HG03159 (cell line): ENCODE measurements around the gene STARD10.
"Not testable (repeated sequence)": the region's sequence is repeated elsewhere in the genome, so short reads cannot be mapped to it uniquely, and the experiment has no call there.

Source experiments
- ATAC-seq: cut with Tn5 transposase; IDR thresholded peaks from one replicate; pipeline ENCODE4 v1.9.1; 2021; ENCODE audit warnings: mild to moderate bottlenecking, moderate library complexity; ENCODE audit not compliant: unreplicated experiment

The STARD10 gene

DNA sequence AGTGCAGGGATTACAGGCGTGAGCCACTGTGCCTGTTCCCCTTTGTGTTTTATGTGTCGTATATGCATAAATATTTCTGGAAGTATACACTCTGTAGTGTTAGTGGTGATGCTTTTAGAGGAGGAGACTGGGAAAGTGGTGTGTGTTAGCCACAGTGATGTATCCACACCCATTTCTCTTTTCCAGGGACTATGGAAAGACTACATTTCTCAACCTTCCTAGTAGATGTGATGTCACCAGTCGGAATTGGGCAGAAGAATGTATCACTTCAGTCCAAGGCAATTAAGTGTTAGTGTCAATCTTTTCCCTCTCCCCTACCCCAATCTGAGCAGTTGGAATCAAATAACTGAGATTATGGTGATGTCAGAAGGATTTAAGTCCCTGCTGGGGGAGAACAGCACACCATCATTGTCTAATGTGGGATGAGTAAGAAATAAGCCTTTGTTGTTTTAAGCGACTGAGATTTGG, 14.5 kb upstream of the STARD10 start:
- ATAC-seq: no peak

DNA sequence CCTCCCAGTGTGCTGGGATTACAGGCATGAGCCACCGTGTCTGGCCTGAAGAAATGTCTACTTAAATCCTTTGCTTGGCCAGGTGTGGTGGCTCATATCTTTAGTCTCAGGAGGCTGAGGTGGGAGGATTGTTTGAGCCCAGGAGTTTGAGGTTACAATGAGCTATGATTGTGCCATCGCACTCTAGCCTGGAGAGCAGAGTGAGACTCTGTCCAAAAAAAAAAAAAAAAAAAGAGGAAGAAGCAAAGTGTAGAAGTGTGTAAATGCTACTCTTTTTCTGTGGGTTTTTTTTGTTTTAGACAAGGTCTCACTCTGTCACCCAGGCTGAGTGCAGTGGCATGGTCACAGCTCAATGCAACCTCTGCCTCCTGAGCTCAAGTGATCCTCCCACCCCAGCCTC, 13.9 kb upstream of the STARD10 start:
- no peak for ATAC-seq

DNA sequence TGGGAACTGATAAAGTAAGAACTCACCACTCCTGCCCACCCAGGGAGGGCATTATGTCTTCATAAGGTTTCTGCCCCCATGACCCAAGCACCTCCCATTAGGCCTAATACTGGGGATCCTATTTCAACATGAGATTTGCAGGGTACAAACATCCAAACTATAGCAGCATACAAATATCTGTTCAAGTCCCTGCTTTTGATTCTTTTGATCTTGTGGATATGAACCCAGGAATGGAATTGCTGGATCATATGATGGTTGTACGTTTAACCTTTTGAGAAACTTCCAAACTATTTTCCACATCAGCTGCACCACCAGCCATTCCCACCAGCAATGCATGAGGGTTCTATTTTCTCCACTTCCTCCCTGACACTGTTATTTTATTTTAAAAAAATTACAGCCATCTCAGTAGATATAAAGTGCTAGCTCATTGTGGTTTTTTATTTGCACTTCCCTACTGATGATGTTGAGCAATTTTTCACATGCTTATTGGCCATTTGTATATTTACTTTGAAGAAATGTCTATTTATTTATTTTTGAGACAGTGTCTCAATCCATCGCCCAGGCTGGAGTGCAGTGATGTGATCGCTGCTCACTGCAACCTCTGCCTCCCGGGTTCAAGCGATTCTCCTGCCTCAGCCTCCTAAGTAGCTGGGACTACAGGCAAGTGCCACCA, 13.3 kb upstream of the STARD10 start:
- no peak for ATAC-seq

DNA sequence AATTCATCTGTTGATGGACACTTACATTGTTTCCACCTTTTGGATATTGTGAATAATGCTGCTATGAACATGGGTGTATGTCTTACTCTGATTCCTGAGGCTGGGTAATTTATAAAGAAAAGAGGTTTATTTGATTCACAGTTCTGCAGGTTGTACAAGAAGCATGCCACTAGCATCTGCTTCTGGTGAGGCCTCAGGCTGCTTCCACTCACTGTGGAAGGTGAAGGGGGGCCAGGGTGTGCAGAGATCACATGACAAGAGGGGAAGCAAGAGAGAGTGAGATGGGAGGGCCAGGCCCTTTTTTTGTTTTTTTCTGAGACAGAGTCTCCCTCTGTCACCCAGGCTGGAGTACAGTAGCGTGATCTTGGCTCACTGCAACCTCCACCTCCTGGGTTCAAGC, 12.5 kb upstream of the STARD10 start:
- not testable (repeated sequence) for ATAC-seq

DNA sequence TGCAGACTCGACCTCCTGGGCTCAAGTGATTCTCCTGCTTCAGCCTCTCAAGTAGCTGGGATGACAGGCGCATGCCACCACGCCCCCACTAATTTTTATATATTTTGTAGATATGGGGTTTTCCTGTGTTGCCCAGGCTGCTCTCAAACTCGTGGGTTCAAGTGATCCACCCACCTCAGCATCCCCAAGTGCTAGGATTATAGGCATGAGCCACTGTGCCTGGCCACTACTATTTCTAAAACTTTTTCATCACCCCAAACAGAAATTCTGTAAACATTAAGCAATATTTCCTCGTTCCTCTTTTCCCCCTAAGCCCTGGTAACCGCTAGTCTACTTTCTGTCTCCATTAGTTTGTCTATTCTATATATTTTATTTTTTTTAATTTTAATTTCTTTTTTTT, 11.4 kb upstream of the STARD10 start:
- no peak for ATAC-seq

DNA sequence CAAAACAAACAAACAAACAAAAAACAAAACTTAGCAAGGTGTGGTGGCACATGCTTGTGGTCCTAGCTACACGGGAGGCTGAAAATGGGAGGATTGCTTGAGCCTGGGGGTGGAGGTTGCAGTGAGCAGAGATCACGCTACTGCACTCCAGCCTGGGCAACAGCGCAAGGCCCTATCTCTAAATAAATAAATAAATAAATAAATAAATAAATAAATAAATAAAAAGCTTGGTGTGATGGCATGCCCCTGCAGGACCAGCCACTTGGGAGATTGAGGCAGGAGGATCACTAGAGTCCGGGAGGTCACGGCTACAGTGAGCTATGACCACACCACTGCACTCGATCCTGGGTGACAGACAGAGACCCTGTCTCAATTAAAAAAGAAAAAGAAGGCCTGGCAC, 9.0 kb upstream of the STARD10 start:
- no peak for ATAC-seq

DNA sequence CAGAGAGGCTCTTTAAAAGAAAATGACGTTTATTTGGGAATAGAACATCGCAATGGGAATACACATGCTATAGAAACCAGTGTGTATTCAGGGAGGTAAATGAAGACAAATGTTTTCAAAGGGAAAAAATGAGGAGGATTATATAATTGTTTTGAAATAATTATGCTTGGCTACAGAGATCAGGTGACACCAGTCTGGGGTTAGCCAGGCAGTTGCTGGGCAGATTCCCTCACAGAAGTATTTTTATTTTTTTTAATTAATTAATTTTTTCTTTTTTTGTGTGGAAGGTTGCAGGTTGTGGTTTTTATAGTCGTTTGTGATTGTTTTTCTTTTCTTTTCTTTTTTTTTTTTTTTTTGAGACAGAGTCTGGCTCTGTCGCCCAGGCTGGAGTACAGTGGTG, 5.6 kb upstream of the STARD10 start:
- no peak for ATAC-seq

DNA sequence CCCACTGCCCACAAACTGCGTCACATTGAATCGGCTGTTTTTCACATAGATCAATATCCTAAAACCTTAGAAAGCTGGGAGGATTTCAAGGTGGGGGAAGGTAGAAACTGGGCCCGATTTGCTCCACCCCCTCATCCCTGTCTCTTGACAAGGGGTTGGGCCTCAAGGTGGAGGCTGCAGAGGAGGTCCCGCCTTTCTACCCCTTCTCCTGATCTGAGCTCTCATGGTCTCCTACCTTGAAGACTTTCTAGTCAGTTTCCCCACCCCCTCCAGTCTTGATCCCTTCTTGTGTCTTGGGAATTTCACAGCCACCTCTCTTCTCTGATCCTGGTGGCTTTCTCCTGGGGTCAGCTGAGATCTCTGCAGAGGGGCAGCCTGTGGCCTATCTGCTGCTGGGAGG, 4.5 kb upstream of the STARD10 start:
- ATAC-seq: no peak

DNA sequence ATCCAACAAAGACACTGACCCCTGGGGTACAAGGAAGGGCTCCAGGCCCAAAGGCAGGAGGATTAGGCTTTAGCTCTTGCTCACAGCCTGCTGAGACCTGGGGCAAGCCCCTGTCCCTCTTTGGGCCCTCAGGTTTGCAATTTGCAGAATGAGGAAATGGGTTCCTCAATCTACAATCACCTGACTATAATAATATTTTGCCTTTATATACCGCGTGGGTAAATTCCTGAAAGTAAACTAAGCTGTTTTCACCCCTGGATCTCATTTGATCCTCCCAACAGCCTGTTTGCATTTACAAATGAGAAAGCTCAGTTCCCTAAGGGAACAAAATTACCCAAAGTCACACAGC, 797 bp downstream of the STARD10 start:
- ATAC-seq: no peak

DNA sequence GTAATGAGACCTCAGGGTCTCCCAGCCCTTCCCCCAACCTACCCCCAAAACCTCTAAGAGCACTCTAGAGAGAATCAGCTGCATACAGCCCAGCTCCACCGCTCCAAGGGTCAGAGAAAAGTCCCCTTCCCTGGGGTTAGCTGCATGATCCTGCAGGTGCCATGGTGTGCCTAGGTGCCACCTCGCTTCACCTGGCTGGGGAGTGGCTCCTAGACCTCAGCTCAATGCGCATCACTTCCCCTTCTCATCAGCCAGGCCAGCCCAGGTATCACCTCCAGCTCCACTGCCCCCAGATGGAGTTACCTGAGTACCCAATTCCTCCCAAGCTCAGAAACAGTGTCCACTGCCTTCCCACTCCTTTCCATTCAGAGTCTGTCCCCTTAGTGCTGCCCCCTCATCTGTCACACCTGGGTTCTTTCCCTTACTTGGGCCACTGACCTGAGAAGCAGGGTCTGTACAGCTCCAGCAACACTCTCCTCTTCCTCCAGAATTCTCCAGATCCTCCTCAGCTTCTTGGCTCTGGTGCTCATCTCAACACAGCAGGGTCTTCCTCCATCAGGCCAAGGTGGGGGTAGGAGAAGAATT, 1.3 kb downstream of the STARD10 start:
- no peak for ATAC-seq

DNA sequence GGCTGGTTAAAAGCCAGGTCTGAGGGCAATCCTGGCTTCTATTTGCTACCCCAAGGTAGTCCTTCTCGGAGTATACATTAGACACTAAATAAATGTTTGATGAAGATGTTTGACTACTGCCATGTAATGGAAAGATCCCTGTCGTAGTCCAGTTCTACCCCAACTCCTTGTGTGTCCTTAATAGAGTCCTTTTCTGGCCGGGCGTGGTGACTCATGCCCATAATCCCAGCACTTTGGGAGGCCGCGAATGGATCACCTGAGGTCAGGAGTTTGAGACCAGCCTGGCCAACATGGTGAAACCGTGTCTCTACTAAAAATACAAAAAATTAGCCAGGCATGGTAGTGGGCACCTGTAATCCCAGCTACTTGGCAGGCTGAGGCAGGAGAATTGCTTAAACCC, 2.6 kb downstream of the STARD10 start:
- not testable (repeated sequence) for ATAC-seq

DNA sequence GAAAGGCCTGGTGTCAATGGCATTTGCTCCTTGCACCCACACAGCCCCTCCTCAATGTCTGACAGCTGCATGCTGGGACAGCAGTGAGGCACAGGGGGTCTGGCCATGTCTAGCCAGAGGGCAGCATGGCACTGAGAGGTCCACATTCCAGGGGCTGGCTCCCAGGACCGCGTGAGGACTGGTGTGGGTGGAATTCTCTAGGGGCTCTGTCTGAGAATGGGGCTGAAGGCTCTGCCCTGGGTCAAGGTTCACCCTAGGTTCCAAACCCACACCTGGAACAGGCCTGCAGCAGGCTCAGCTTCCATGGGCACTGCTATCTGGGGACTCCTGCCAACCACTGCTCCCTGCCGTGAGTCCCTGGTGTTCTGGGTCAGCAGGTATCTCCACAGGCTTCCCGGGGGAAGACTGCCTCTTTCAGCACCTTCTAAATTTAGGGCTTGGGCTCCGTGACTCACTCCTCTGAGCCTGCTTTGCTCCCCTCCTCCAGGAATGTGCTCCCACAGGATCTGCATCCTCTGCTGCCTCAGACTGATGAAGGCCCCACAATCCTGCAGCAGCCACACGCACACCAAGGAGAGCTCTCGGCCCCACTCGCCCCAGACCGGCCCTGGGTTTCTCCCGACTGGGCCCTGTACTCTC, 4.2 kb downstream of the STARD10 start:
- ATAC-seq: no peak

DNA sequence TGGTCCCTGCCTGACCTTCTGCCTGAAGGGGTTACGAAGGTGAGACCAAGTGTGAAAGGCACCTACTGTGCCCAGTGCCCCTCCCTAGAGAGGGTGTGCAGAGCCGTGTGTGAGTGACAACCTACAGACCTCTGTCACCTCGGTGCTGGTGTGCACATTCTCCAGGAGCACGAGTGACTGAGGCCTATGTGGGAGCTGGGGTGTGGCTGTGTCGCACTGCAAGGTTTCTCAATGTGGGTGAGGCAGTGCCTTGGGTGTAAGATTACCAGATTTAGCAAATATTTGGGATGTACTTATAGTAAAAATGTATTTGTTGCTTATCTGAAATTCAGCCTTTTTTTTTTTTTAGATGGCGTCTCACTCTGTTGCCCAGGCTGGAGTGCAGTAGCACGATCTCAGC, 5.6 kb downstream of the STARD10 start:
- ATAC-seq: no peak

DNA sequence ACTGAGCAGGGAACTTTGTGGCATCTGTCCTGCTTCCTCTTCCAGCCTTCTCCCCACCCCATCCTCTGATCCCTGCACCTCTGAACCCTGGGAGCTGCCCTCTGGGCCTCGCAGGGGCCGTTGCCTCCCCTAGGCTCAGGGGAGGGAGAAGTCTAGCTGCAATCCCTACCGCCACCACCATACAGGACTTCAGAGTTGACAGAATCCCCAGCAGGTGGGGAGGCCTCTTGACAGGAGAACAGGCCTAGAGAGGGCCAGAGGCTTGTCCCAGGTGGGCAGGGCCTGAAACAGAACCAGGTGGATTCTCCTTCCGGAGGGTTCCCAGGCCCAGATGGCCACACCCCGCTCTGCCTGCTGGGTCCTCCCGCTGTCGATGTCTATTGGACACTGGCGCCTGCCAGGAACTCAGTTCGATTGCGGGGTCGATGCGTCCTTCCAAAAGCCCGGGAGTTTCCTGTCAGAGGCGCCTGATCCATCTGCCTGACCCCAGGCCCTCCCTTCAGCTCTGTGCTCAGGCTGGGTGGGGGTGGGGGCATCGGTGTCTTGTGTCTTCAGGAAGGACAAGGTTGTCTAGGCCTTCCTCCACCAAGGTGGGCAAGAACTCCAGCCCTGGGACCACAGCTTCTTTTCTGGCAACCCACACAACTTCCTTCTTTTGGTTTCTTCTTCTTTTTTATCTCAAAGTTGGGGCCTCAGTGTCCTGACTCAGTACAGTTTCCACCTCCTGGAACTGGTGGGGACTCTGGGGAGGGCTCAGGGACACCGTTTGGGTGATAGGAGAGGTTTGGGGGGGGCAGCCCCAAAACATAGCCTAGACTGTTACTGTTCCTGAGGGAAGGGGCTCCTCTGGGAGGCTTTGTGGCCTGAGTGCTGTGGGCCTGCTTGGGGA, 6.4 kb downstream of the STARD10 start:
- ATAC-seq: no peak

DNA sequence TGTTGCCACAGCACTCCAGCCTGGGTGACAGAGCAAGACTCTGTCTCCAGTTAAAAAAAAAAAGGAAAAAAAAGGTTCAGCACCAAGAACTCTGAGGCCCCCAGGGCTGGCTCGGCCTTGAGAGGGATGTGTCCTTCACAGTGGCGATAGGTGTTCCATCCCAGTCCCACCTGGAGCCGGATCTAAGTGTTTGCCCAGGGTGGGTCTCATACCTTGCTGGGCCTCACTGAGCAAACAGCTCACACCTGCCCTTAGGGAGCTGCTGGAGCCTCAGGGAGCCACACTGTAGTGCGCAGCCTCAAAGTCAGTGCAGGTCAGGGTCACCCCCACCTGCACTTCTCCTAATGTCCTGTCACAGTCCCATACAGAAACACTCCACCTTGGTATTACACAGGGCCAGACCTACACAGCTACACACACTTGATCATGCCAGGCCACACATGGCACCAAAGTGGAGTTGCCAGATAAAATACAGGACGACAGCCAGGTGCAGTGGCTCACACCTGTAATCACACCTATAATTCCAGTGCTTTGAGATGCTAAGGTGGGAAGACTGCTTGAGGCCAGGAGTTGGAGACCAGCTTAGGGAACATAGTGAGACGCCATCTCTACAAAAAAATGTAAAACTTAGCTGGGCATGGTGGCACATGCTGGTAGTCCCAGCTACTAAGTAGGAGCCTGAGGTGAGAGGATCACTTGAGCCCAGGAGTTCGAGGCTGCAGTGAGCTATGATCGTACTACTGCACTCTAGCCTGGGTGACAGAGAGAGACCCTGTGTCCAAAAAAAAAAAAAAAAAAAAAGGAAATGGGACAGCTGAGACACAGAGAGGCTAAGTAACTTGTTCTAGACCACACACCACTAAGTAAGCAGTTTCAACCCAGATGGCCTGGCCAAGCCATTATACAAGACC, 7.3 kb downstream of the STARD10 start:
- ATAC-seq: no peak

DNA sequence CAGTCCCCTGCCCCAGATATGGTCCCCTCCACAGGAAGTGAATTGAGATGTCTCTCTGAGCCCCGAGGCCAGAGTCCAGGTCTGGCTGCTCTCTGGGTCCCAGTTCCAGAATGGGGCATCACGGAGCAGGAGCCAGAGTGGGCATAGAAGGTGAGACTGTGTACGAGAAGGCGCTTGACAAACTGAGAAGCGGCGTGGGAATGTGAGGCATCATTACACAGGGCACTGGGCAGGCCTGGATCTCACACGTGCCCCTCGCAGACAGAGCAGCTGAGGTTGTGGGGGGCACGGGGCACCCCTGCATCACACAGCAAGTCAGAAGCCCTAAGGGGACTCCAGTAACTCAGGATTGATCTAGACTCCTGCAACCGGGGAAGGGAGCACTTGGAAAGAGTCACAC, 9.2 kb downstream of the STARD10 start:
- ATAC-seq: no peak

DNA sequence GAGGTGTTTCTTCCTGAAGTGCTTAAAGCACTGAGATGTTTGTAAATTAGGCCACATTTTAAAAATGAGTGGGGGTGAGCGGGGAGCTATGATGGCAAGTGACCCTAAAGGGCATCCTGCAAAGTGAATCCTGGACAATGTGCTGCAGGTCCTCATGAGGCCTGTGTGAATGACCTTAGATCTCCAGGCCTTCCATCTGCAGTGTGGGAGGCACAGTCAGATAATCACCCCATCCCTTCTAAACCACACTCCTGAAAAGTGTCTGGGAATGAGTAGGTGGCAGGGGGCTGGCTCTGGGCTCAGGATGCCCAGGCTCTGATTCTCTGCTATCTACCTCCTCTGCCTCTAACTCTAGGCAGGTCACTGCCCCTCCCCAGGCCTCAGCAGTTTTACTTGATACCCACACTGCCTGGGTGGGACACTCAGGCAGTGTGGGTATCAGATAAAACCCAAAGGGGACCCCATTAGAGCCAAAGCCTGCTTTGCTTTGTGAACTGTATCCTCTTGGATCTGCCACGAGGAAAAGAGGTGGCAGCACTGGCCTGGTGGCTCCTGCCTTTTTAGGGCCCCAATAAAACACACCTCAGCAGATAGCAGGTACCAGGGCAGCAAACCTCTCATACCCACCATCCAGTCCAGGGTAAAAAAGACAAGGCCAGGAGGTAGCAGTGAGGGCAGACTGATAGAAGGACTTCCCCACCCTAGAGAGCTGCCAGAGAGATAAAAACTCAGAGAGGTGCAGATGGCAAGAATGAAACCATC, 10.5 kb downstream of the STARD10 start:
- ATAC-seq: no peak

DNA sequence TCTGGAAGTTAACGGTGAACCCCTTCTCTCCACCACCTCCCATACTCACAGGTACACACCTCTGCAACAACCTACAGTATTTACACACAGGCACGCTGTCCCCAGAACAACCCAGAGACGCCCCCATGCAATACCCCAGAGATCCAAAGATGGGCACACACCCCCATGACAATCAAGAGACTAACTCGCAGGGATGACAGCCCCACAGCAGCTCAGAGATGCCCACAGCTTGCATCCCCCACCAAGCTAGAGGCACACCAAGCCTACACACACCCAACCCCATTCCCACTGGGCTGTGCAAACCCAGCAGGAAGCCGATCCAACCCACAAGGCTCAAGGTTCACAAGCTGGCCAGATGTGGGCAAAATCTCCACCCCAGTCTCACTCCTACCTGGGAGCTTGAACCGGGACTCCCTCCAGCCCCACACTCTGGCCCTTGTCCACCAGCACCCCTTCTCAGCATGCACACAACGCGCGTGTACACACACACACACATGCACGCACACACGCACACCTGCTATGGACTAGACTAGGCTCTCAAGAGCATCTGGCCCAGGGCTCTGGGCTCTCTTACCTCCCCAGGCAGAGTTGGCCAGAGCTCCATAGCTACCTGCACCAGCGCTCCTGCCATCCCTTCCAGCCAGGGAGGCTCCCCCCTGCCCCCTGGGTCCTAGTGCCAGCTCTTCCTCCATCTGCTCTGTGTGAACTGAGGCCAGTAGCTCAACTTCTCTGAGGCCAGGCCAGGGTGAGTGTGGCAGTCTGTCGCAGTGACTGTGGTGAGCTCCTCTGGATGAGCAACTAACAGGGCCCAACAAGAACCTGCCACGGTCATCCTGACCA, 11.5 kb downstream of the STARD10 start:
- no peak for ATAC-seq
